ENCODE data around the gene DIDO1.

DIDO1 gene

GRCh38 chr20:62895539-62895938, 30.8 kb downstream of the DIDO1 start:
- no peak overlapping the region for H3K27ac ChIP-seq (ENCODE audit: low read depth, low read length)
- H3K4me3 ChIP-seq (ENCODE audit: low read length) = no peak overlapping the region
- no peaks in the 10 kb centered on the region for H3K27me3 ChIP-seq (ENCODE audit: control insufficient read depth, insufficient read depth, low read length)
- H3K36me3 ChIP-seq (ENCODE audit: control insufficient read depth, insufficient read depth, low read length) = peaks cover 38% of the 10 kb centered on the region
- no peak overlapping the region for H3K9ac ChIP-seq (ENCODE audit: low read length)
- peaks cover 15% of the 10 kb centered on the region for H3K4me1 ChIP-seq (ENCODE audit: control insufficient read depth, insufficient read depth, low read length)

GRCh38 chr20:62894261-62894660, 32.0 kb downstream of the DIDO1 start:
- Histone ChIP-seq H3K9ac (ENCODE audit: low read length) (no peak overlapping the region), H3K4me3 (ENCODE audit: low read length) (no peak overlapping the region), H3K27me3 (ENCODE audit: control insufficient read depth, insufficient read depth, low read length) (no peaks in the 10 kb centered on the region), H3K36me3 (ENCODE audit: control insufficient read depth, insufficient read depth, low read length) (peaks cover 50% of the 10 kb centered on the region), H3K4me1 (ENCODE audit: control insufficient read depth, insufficient read depth, low read length) (peaks cover 5% of the 10 kb centered on the region), H3K27ac (ENCODE audit: low read depth, low read length) (no peak overlapping the region)

- Histone ChIP-seq H3K27me3 (ENCODE audit: control insufficient read depth, insufficient read depth, low read length) (no peaks in the 10 kb centered on the region), H3K4me3 (ENCODE audit: low read length) (no peak overlapping the region), H3K36me3 (ENCODE audit: control insufficient read depth, insufficient read depth, low read length) (peaks cover 55% of the 10 kb centered on the region), H3K4me1 (ENCODE audit: control insufficient read depth, insufficient read depth, low read length) (peaks cover 3% of the 10 kb centered on the region), H3K9ac (ENCODE audit: low read length) (no peak overlapping the region), H3K27ac (ENCODE audit: low read depth, low read length) (no peak overlapping the region)
Measured at GRCh38 chr20:62893700-62894099, 32.6 kb downstream of the DIDO1 start.

GRCh38 chr20:62892348-62893304, 33.7 kb downstream of the DIDO1 start:
- no peak overlapping the region for H3K27ac ChIP-seq (ENCODE audit: low read depth, low read length)

GRCh38 chr20:62891111-62891510, 35.2 kb downstream of the DIDO1 start:
- Histone ChIP-seq H3K4me3 (ENCODE audit: low read length) (no peak overlapping the region), H3K9ac (ENCODE audit: low read length) (no peak overlapping the region), H3K27me3 (ENCODE audit: control insufficient read depth, insufficient read depth, low read length) (no peaks in the 10 kb centered on the region), H3K4me1 (ENCODE audit: control insufficient read depth, insufficient read depth, low read length) (peaks cover 6% of the 10 kb centered on the region), H3K27ac (ENCODE audit: low read depth, low read length) (no peak overlapping the region), H3K36me3 (ENCODE audit: control insufficient read depth, insufficient read depth, low read length) (peaks cover 61% of the 10 kb centered on the region)

More at GRCh38 chr20:62892348-62893304, 33.7 kb downstream of the DIDO1 start:
- Histone ChIP-seq H3K4me3 (ENCODE audit: low read length) (no peak overlapping the region), H3K9ac (ENCODE audit: low read length) (no peak overlapping the region), H3K36me3 (ENCODE audit: control insufficient read depth, insufficient read depth, low read length) (peaks cover 61% of the 10 kb centered on the region), H3K27me3 (ENCODE audit: control insufficient read depth, insufficient read depth, low read length) (no peaks in the 10 kb centered on the region), H3K4me1 (ENCODE audit: control insufficient read depth, insufficient read depth, low read length) (peaks cover 2% of the 10 kb centered on the region)

GRCh38 chr20:62890444-62890843, 35.9 kb downstream of the DIDO1 start:
- no peak overlapping the region for H3K4me3 ChIP-seq (ENCODE audit: low read length)
- H3K36me3 ChIP-seq (ENCODE audit: control insufficient read depth, insufficient read depth, low read length) = peaks cover 61% of the 10 kb centered on the region

GRCh38 chr20:62889871-62890270, 36.4 kb downstream of the DIDO1 start:
- no peaks in the 10 kb centered on the region for H3K27me3 ChIP-seq (ENCODE audit: control insufficient read depth, insufficient read depth, low read length)
- peaks cover 6% of the 10 kb centered on the region for H3K4me1 ChIP-seq (ENCODE audit: control insufficient read depth, insufficient read depth, low read length)
- no peak overlapping the region for H3K9ac ChIP-seq (ENCODE audit: low read length)
- no peak overlapping the region for H3K27ac ChIP-seq (ENCODE audit: low read depth, low read length)
- no peak overlapping the region for H3K4me3 ChIP-seq (ENCODE audit: low read length)
- H3K36me3 ChIP-seq (ENCODE audit: control insufficient read depth, insufficient read depth, low read length) = peaks cover 58% of the 10 kb centered on the region

More at GRCh38 chr20:62890444-62890843, 35.9 kb downstream of the DIDO1 start:
- H3K9ac ChIP-seq (ENCODE audit: low read length) = no peak overlapping the region
- H3K27ac ChIP-seq (ENCODE audit: low read depth, low read length) = no peak overlapping the region
- H3K4me1 ChIP-seq (ENCODE audit: control insufficient read depth, insufficient read depth, low read length) = peaks cover 6% of the 10 kb centered on the region
- no peaks in the 10 kb centered on the region for H3K27me3 ChIP-seq (ENCODE audit: control insufficient read depth, insufficient read depth, low read length)

- no peaks in the 10 kb centered on the region for H3K27me3 ChIP-seq (ENCODE audit: control insufficient read depth, insufficient read depth, low read length)
- H3K36me3 ChIP-seq (ENCODE audit: control insufficient read depth, insufficient read depth, low read length) = peaks cover 57% of the 10 kb centered on the region
- H3K4me1 ChIP-seq (ENCODE audit: control insufficient read depth, insufficient read depth, low read length) = peaks cover 6% of the 10 kb centered on the region
- H3K4me3 ChIP-seq (ENCODE audit: low read length) = no peak overlapping the region
- no peak overlapping the region for H3K9ac ChIP-seq (ENCODE audit: low read length)
- H3K27ac ChIP-seq (ENCODE audit: low read depth, low read length) = no peak overlapping the region
Measured at GRCh38 chr20:62889411-62889810, 36.9 kb downstream of the DIDO1 start.

GRCh38 chr20:62888910-62889309, 37.4 kb downstream of the DIDO1 start:
- no peak overlapping the region for H3K27ac ChIP-seq (ENCODE audit: low read depth, low read length)
- peaks cover 6% of the 10 kb centered on the region for H3K4me1 ChIP-seq (ENCODE audit: control insufficient read depth, insufficient read depth, low read length)
- H3K27me3 ChIP-seq (ENCODE audit: control insufficient read depth, insufficient read depth, low read length) = no peaks in the 10 kb centered on the region
- H3K4me3 ChIP-seq (ENCODE audit: low read length) = no peak overlapping the region
- no peak overlapping the region for H3K9ac ChIP-seq (ENCODE audit: low read length)
- peaks cover 52% of the 10 kb centered on the region for H3K36me3 ChIP-seq (ENCODE audit: control insufficient read depth, insufficient read depth, low read length)

- Histone ChIP-seq H3K9ac (ENCODE audit: low read length) (no peak overlapping the region), H3K27ac (ENCODE audit: low read depth, low read length) (peak overlapping the region; percentile 83), H3K36me3 (ENCODE audit: control insufficient read depth, insufficient read depth, low read length) (peaks cover 47% of the 10 kb centered on the region), H3K4me1 (ENCODE audit: control insufficient read depth, insufficient read depth, low read length) (peaks cover 6% of the 10 kb centered on the region), H3K27me3 (ENCODE audit: control insufficient read depth, insufficient read depth, low read length) (no peaks in the 10 kb centered on the region), H3K4me3 (ENCODE audit: low read length) (no peak overlapping the region)
Measured at GRCh38 chr20:62888406-62888805, 37.9 kb downstream of the DIDO1 start.

GRCh38 chr20:62887860-62888239, 38.5 kb downstream of the DIDO1 start:
- Histone ChIP-seq H3K4me3 (ENCODE audit: low read length) (no peak overlapping the region), H3K36me3 (ENCODE audit: control insufficient read depth, insufficient read depth, low read length) (peaks cover 46% of the 10 kb centered on the region), H3K27me3 (ENCODE audit: control insufficient read depth, insufficient read depth, low read length) (no peaks in the 10 kb centered on the region), H3K27ac (ENCODE audit: low read depth, low read length) (peak overlapping the region; percentile 83), H3K4me1 (ENCODE audit: control insufficient read depth, insufficient read depth, low read length) (peaks cover 6% of the 10 kb centered on the region), H3K9ac (ENCODE audit: low read length) (no peak overlapping the region)

GRCh38 chr20:62887152-62887859, 39.0 kb downstream of the DIDO1 start:
- H3K9ac ChIP-seq (ENCODE audit: low read length) = no peak overlapping the region
- H3K27me3 ChIP-seq (ENCODE audit: control insufficient read depth, insufficient read depth, low read length) = no peaks in the 10 kb centered on the region
- H3K27ac ChIP-seq (ENCODE audit: low read depth, low read length) = peak overlapping the region; percentile 83
- H3K4me1 ChIP-seq (ENCODE audit: control insufficient read depth, insufficient read depth, low read length) = peaks cover 6% of the 10 kb centered on the region
- H3K36me3 ChIP-seq (ENCODE audit: control insufficient read depth, insufficient read depth, low read length) = peaks cover 40% of the 10 kb centered on the region
- H3K4me3 ChIP-seq (ENCODE audit: low read length) = no peak overlapping the region

Data from rectal smooth muscle tissue (tissue), 1 donor.